MCF 10A (cell line): ENCODE results near the gene NTM. TPM values are rescaled to one million over a fixed set of nuclear protein-coding genes. Genes with fewer than 3 reads are reported as not detected.

Experiments used
- BruUV-seq: library from RNA; stranded (reverse); fragments of 400-500 nt; replicated peaks from 2 replicates; lab custom pipeline; 2021; lab: Mats Ljungman, UMichigan
- CTCF ChIA-PET: fragments of 300-600 bp; sonication (Branson Sonifier 250); formaldehyde crosslinking; extraction: SDS; loops from one replicate; lab custom pipeline; 2021; ENCODE audit warnings: antibody characterized with exemption, inconsistent platforms; lab: Yijun Ruan, JAX
- POLR2A ChIA-PET: fragments of 300-600, 350-650 bp; sonication (Branson Sonifier 250); formaldehyde crosslinking; extraction: SDS; loops from one replicate; lab custom pipeline; 2020; ENCODE audit warnings: antibody characterized with exemption, inconsistent platforms; lab: Yijun Ruan, JAX
- DNase-seq: peaks from one replicate; pipeline ENCODE4 v3.0.0-alpha.2; 2018; ENCODE audit not compliant: unreplicated experiment
- H3K27ac Mint-ChIP-seq: one replicate; pipeline ENCODE4 v1.8.0; 2022; ENCODE audit warnings: mild to moderate bottlenecking, low read depth, mixed read lengths; ENCODE audit not compliant: unreplicated experiment
- H3K27me3 Mint-ChIP-seq: one replicate; pipeline ENCODE4 v1.8.0; 2022; ENCODE audit warnings: mixed read lengths; ENCODE audit not compliant: insufficient read depth, unreplicated experiment
- H3K36me3 Mint-ChIP-seq: one replicate; pipeline ENCODE4 v1.8.0; 2022; ENCODE audit warnings: mild to moderate bottlenecking, moderate library complexity, mixed read lengths; ENCODE audit not compliant: insufficient read depth, unreplicated experiment
- H3K4me1 Mint-ChIP-seq: one replicate; pipeline ENCODE4 v1.8.0; 2022; ENCODE audit warnings: mixed read lengths; ENCODE audit not compliant: insufficient read depth, unreplicated experiment
- H3K4me3 Mint-ChIP-seq: one replicate; pipeline ENCODE4 v1.8.0; 2022; ENCODE audit warnings: mild to moderate bottlenecking, moderate library complexity, mixed read lengths; ENCODE audit not compliant: unreplicated experiment
- H3K9me3 Mint-ChIP-seq: one replicate; pipeline ENCODE4 v1.8.0; 2022; ENCODE audit warnings: mixed read lengths; ENCODE audit not compliant: unreplicated experiment
- CTCF ChIP-seq: fragments of 200-600 bp; IDR thresholded peaks from one replicate; pipeline ENCODE4 v1.8.0; 2022; ENCODE audit warnings: antibody characterized with exemption, mild to moderate bottlenecking; ENCODE audit not compliant: unreplicated experiment
- intact Hi-C: fragments of 100-400 bp; cut with micrococcal nuclease; formaldehyde crosslinking; loops from 2 replicates; pipeline ENCODE4 v1.14.1; 2022
- total RNA-seq: library from RNA; stranded (reverse); gene quantifications from 2 replicates; pipeline ENCODE4 v1.2.3, GENCODE V29; 2022

The NTM gene
- total RNA-seq, 1 experiment from 2014 or later = not detected

- Mint-ChIP-seq H3K4me3 (no peak overlapping the region), H3K36me3 (no peaks in the 10 kb centered on the region), H3K4me1 (no peaks in the 10 kb centered on the region), H3K9me3 (peaks cover 17% of the 10 kb centered on the region), H3K27ac (no peak overlapping the region), H3K27me3 (no peaks in the 10 kb centered on the region)
- CTCF ChIA-PET = no interaction called here
- no peak for DNase-seq
- POLR2A ChIA-PET = no interaction called here
- intact Hi-C loops = no loop called here
- no TSS peak for BruUV-seq
- TF ChIP-seq CTCF = no peak
These were observed 227.5 kb downstream of the NTM start for GRCh38 chr11:131597890-131598289.

- ChIA-PET POLR2A (no interaction called here), CTCF (no interaction called here)
- BruUV-seq = no TSS peak
- Mint-ChIP-seq H3K27me3 (no peaks in the 10 kb centered on the region), H3K27ac (no peak overlapping the region), H3K9me3 (peaks cover 21% of the 10 kb centered on the region), H3K4me1 (no peaks in the 10 kb centered on the region), H3K4me3 (no peak overlapping the region), H3K36me3 (no peaks in the 10 kb centered on the region)
- no peak for DNase-seq
- intact Hi-C loops = no loop called here
- TF ChIP-seq CTCF = no peak
These were observed 227.9 kb downstream of the NTM start for GRCh38 chr11:131598305-131598704.

GRCh38 chr11:131599285-131599684, 228.9 kb downstream of the NTM start:
- Mint-ChIP-seq H3K27me3 (no peaks in the 10 kb centered on the region), H3K4me3 (no peak overlapping the region), H3K9me3 (peaks cover 31% of the 10 kb centered on the region), H3K4me1 (no peaks in the 10 kb centered on the region), H3K27ac (no peak overlapping the region), H3K36me3 (no peaks in the 10 kb centered on the region)
- ChIA-PET CTCF (no interaction called here), POLR2A (no interaction called here)
- DNase-seq = no peak
- BruUV-seq = no TSS peak
- intact Hi-C loops = no loop called here
- TF ChIP-seq CTCF = no peak

- BruUV-seq = no TSS peak
- ChIA-PET CTCF (no interaction called here), POLR2A (no interaction called here)
- intact Hi-C loops = no loop called here
- H3K4me3 Mint-ChIP-seq = no peak overlapping the region
- H3K27ac Mint-ChIP-seq = no peak overlapping the region
- no peak for DNase-seq
- TF ChIP-seq CTCF = no peak
- no peaks in the 10 kb centered on the region for H3K36me3 Mint-ChIP-seq
- H3K4me1 Mint-ChIP-seq = no peaks in the 10 kb centered on the region
- H3K27me3 Mint-ChIP-seq = no peaks in the 10 kb centered on the region
- H3K9me3 Mint-ChIP-seq = peaks cover 32% of the 10 kb centered on the region
These were observed 230.2 kb downstream of the NTM start for GRCh38 chr11:131600628-131601027.
